B cell (primary cell): ENCODE data around the gene GATAD1. TPM values are rescaled to one million over a fixed set of nuclear protein-coding genes. Genes with fewer than 3 reads are reported as not detected.

Experiments
- ATAC-seq: fragments of 200-7000 bp; cut with Tn5 transposase; one replicate; pipeline ENCODE4 v1.10.0; 2021; ENCODE audit warnings: low read depth, mild to moderate bottlenecking, moderate number of reproducible peaks, moderate library complexity
- CTCF ChIA-PET: fragments of 350-600 bp; sonication (Branson Sonifier 250); formaldehyde crosslinking; loops from one replicate; lab custom pipeline; 2021; ENCODE audit warnings: antibody characterized with exemption, inconsistent platforms; lab: Charles Lee
- POLR2A ChIA-PET: fragments of 350-600 bp; sonication (Branson Sonifier 250); formaldehyde crosslinking; loops from one replicate; lab custom pipeline; 2021; ENCODE audit warnings: antibody characterized with exemption; lab: Charles Lee
- DNase-seq: peaks from one replicate; pipeline ENCODE4 v3.0.0; 2013
- H2AFZ ChIP-seq: 2 replicates; pipeline ENCODE4 v1.6.1; 2012; ENCODE audit warnings: mild to moderate bottlenecking, low read depth, low read length; ENCODE audit not compliant: insufficient read depth, poor library complexity, severe bottlenecking
- H3K27ac ChIP-seq, 2 donors: 1 replicate in 1 of 2; 2 replicates in 1 of 2; pipeline ENCODE4 v1.5.1; 2012 to 2013; ENCODE audit warnings: low read length in 2 of 2, mild to moderate bottlenecking in 2 of 2, moderate library complexity in 1 of 2
- H3K27me3 ChIP-seq, 4 experiments: fragments of 200-600 bp in 1 of 4; sonication (generic) in 1 of 4; replicated peaks in 1 of 4; 1 replicate in 2 of 4; 2 replicates in 2 of 4; pipeline versions ENCODE4 v1.6.1 to v1.7.0; 2013 to 2016; ENCODE audit warnings: low read length in 3 of 4, mild to moderate bottlenecking in 2 of 4, mixed read lengths in 1 of 4, moderate library complexity in 1 of 4; ENCODE audit not compliant: insufficient read depth in 4 of 4, control insufficient read depth in 3 of 4; ENCODE audit errors: control extremely low read depth in 1 of 4
- H3K36me3 ChIP-seq, 2 experiments: replicated peaks in 1 of 2; 1 replicate in 1 of 2; 2 replicates in 1 of 2; pipeline versions ENCODE4 v1.6.1 to v1.7.1; 2013; ENCODE audit warnings: low read length in 1 of 2; ENCODE audit not compliant: insufficient read depth in 2 of 2, control insufficient read depth in 1 of 2; ENCODE audit errors: control extremely low read depth in 1 of 2, extremely low read depth in 1 of 2
- H3K4me1 ChIP-seq, 2 donors: fragments of 200-600 bp in 1 of 2; sonication (generic) in 1 of 2; 1 replicate in 1 of 2; 2 replicates in 1 of 2; pipeline versions ENCODE4 v1.5.1 to v1.6.1; 2013 to 2017; ENCODE audit warnings: low read length in 2 of 2; ENCODE audit not compliant: control insufficient read depth in 2 of 2, insufficient read depth in 2 of 2
- H3K4me2 ChIP-seq: replicated peaks from 2 replicates; pipeline ENCODE3; 2012; ENCODE audit warnings: mild to moderate bottlenecking, low read depth, low read length; ENCODE audit not compliant: poor library complexity, severe bottlenecking
- H3K4me3 ChIP-seq, 5 experiments: fragments of 200-600 bp in 1 of 5; sonication (generic) in 1 of 5; 1 replicate in 3 of 5; 2 replicates in 2 of 5; pipeline versions ENCODE4 v1.5.1 to v1.7.0; 2011 to 2016; ENCODE audit warnings: low read length in 4 of 5, mild to moderate bottlenecking in 4 of 5, low read depth in 2 of 5, control low read depth in 1 of 5, moderate library complexity in 1 of 5; ENCODE audit not compliant: insufficient read depth in 1 of 5; ENCODE audit errors: control extremely low read depth in 1 of 5, extremely low read depth in 1 of 5
- H3K79me2 ChIP-seq: fragments of 200-600 bp; sonication (generic); one replicate; pipeline ENCODE4 v1.6.0; 2016; ENCODE audit warnings: low read length; ENCODE audit not compliant: control insufficient read depth, insufficient read depth
- H3K9ac ChIP-seq: fragments of 200-600 bp; sonication (generic); 2 replicates; pipeline ENCODE4 v1.6.1; 2017; ENCODE audit warnings: mild to moderate bottlenecking, low read length, moderate library complexity
- H3K9me3 ChIP-seq, 3 donors: one replicate each; pipeline versions ENCODE4 v1.6.1 to v1.7.1; 2013; ENCODE audit warnings: low read length in 2 of 3; ENCODE audit not compliant: control insufficient read depth in 2 of 3, insufficient read depth in 1 of 3; ENCODE audit errors: control extremely low read depth in 1 of 3
- H4K20me1 ChIP-seq: 2 replicates; pipeline ENCODE4 v1.6.0; 2012; ENCODE audit warnings: mild to moderate bottlenecking, low read length; ENCODE audit not compliant: insufficient read depth, control insufficient read depth, poor library complexity, severe bottlenecking
- H3K27ac Mint-ChIP-seq: one replicate; pipeline ENCODE4 v1.8.0; 2021; ENCODE audit warnings: mixed read lengths
- H3K27me3 Mint-ChIP-seq: one replicate; pipeline ENCODE4 v1.8.0; 2021; ENCODE audit warnings: mixed read lengths
- H3K4me1 Mint-ChIP-seq: one replicate; pipeline ENCODE4 v1.8.0; 2021; ENCODE audit warnings: mixed read lengths
- H3K4me3 Mint-ChIP-seq: one replicate; pipeline ENCODE4 v1.8.0; 2021; ENCODE audit warnings: mixed read lengths
- H3K9me3 Mint-ChIP-seq: one replicate; pipeline ENCODE4 v1.8.0; 2022; ENCODE audit warnings: mixed read lengths; ENCODE audit not compliant: insufficient read depth
- CTCF ChIP-seq: fragments of 200-600 bp; IDR thresholded peaks from one replicate; pipeline ENCODE4 v1.8.0; 2022; ENCODE audit warnings: antibody characterized with exemption, mild to moderate bottlenecking
- EZH2 ChIP-seq: IDR thresholded peaks from 2 replicates; pipeline ENCODE4 v1.6.1; 2012; ENCODE audit warnings: borderline replicate concordance, low read depth, mild to moderate bottlenecking, moderate library complexity, low read length; ENCODE audit not compliant: insufficient read depth, poor library complexity, severe bottlenecking
- WGBS: methylation state at CpG from one replicate; pipeline ENCODE4 v1.1.5; 2013; ENCODE audit warnings: missing lambda C conversion rate; ENCODE audit not compliant: insufficient coverage; 5-methylcytosine and 5-hydroxymethylcytosine counted together
- intact Hi-C: fragments of 100-400 bp; cut with micrococcal nuclease; formaldehyde crosslinking; loops from one replicate; pipeline ENCODE4 v1.10.0; 2022
- polyA plus RNA-seq: library from polyadenylated mRNA; depleted of rRNA; stranded (reverse); fragments of >200 nt; gene quantifications from 2 replicates; pipeline ENCODE4 v1.2.3, GENCODE V29; 2012
- total RNA-seq, 2 donors: library from RNA; stranded (reverse); fragments of 120-200 nt in 1 of 2; gene quantifications; 1 replicate in 1 of 2; 2 replicates in 1 of 2; pipeline versions ENCODE4 v1.2.3 to v1.2.4, GENCODE V29; 2013 to 2022

The GATAD1 gene
- total and polyA plus RNA-seq, 2 donors (not counting 1 experiment from before 2014, with no cell fraction given), result 33.6 to 71.7 TPM

DNA sequence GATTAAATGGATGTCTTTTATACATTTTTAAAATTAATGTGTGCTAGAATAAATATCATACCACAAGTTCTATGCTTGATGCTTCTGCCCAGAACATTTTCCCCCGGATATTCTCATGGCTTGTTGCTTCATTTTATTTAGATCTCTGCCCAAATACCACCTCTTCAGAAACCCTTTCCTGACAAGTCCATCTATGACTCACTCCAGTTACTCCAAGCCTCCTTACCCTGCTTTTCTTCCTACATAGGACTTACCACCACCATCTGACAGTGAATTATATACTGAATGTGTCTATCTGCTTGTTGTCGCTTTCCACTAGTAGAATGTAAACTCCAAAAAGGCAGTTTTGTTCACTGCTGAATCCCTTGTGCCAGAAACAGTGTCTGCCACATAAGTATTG lies 49.6 kb downstream of the GATAD1 start:
- ChIA-PET CTCF (no interaction called here), POLR2A (no interaction called here)
- no peaks in the 10 kb centered on the region for H3K79me2 ChIP-seq
- no peak for DNase-seq
- H3K9me3 Mint-ChIP-seq, result no peaks in the 10 kb centered on the region
- no peaks in the 10 kb centered on the region for H3K27me3 Mint-ChIP-seq
- H3K4me1 ChIP-seq, result no peaks in the 10 kb centered on the region
- H2AFZ ChIP-seq, result no peak overlapping the region
- no peak overlapping the region for H3K27ac Mint-ChIP-seq
- H3K36me3 ChIP-seq, result peaks cover 9 to 31% of the 10 kb centered on the region in 2 experiments
- no peak overlapping the region for H3K4me3 ChIP-seq
- no peaks in the 10 kb centered on the region for H4K20me1 ChIP-seq
- ATAC-seq, result no peak
- no peak overlapping the region for H3K27ac ChIP-seq
- no peaks in the 10 kb centered on the region for H3K27me3 ChIP-seq
- no peaks in the 10 kb centered on the region for H3K4me1 Mint-ChIP-seq
- H3K4me3 Mint-ChIP-seq, result no peak overlapping the region
- TF ChIP-seq EZH2, result no peak
- no peak for TF ChIP-seq CTCF
- intact Hi-C loops, result no loop called here
- H3K9me3 ChIP-seq, result no peaks in the 10 kb centered on the region
- H3K4me2 ChIP-seq, result no peak overlapping the region
- H3K9ac ChIP-seq, result no peak overlapping the region
- WGBS, result 100% methylated on average over 1 of the region's 2 CpGs

DNA sequence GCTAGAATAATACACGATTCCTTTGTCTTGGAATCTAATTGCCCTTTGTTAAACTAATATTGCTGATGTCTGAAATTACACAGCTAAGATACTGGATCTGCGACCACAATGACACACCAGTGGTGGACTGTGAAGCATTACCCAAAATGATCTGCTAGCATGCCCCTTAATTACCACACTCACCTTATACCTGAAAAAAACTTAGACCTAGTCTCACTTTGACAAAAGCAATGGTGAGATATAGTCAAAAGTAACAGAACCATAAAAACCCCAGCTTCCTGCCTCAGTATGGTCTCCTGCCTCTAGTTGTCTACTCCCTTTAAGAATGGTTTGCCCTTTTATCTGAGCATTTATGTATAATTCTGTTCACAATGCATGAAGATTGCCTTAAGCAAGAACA lies 51.3 kb downstream of the GATAD1 start:
- TF ChIP-seq CTCF, result no peak
- no peak for TF ChIP-seq EZH2
- no peaks in the 10 kb centered on the region for H3K9me3 Mint-ChIP-seq
- ChIA-PET POLR2A (no interaction called here), CTCF (interaction anchor here (0.5 kb wide), 1 partner anchor 367 kb away, joined by 3 read pairs; no protein-coding TSS in a partner anchor)
- no peak overlapping the region for H3K27ac Mint-ChIP-seq
- ATAC-seq, result no peak
- no peak overlapping the region for H3K9ac ChIP-seq
- no peaks in the 10 kb centered on the region for H3K27me3 Mint-ChIP-seq
- peaks cover 6 to 20% of the 10 kb centered on the region in 2 experiments for H3K36me3 ChIP-seq
- H3K4me1 ChIP-seq, result no peaks in the 10 kb centered on the region
- H3K4me3 Mint-ChIP-seq, result no peak overlapping the region
- H3K27ac ChIP-seq, result no peak overlapping the region
- no CpG with 5 or more reads among the region's 2 CpGs for WGBS
- H2AFZ ChIP-seq, result no peak overlapping the region
- H3K4me3 ChIP-seq, result no peak overlapping the region
- no peaks in the 10 kb centered on the region for H3K4me1 Mint-ChIP-seq
- no peaks in the 10 kb centered on the region for H3K79me2 ChIP-seq
- H3K4me2 ChIP-seq, result no peak overlapping the region
- no peaks in the 10 kb centered on the region for H3K27me3 ChIP-seq
- no peaks in the 10 kb centered on the region for H4K20me1 ChIP-seq
- intact Hi-C loops, result no loop called here
- no peaks in the 10 kb centered on the region for H3K9me3 ChIP-seq
- DNase-seq, result no peak
